ENCODE results near the gene FNIP2. TPM values are rescaled to one million over a fixed set of nuclear protein-coding genes. Genes with fewer than 3 reads are reported as not detected.

FNIP2 gene
- total and polyA plus RNA-seq, 2 donors (not counting 1 experiment from before 2014, with no cell fraction given) = 16.9 to 36.8 TPM

GRCh38 chr4:158766434-158767044 lies 2.3 kb upstream of the FNIP2 start:
- no peak overlapping the region for H3K9ac ChIP-seq (ENCODE audit: insufficient read depth, low read length)
- no peaks in the 10 kb centered on the region for H4K20me1 ChIP-seq (ENCODE audit: control insufficient read depth, extremely low read depth, insufficient read depth, low read length)
- H2AFZ ChIP-seq (ENCODE audit: low read length) = no peak overlapping the region
- no peaks in the 10 kb centered on the region for H3K9me3 ChIP-seq (ENCODE audit: control insufficient read depth, insufficient read depth, low read depth, low read length)
- H3K36me3 ChIP-seq (ENCODE audit: control insufficient read depth, insufficient read depth, low read length) = no peaks in the 10 kb centered on the region
- no peak overlapping the region for H3K27ac ChIP-seq (ENCODE audit: insufficient read depth, low read length)
- H3K27me3 ChIP-seq (ENCODE audit: control insufficient read depth, insufficient read depth, low read length) = no peaks in the 10 kb centered on the region
- H3K4me2 ChIP-seq (ENCODE audit: extremely low read depth, insufficient read depth, low read length) = no peak overlapping the region
- DNase-seq (ENCODE audit: low read depth in 2 of 2) = no peak
- H3K4me1 ChIP-seq (ENCODE audit: control insufficient read depth, extremely low read depth, insufficient read depth, low read length) = no peaks in the 10 kb centered on the region
- TF ChIP-seq EZH2 (IDR thresholded peaks at IDR 0.05; ENCODE audit: low read length, missing control alignments) (no peak), CTCF (conservative IDR thresholded peaks at IDR 0.05 in 1 of 2, IDR thresholded peaks at IDR 0.05 in 1 of 2; ENCODE audit: low read depth in 1 of 2, low read length in 2 of 2) (no peak)
- H3K4me3 ChIP-seq (replicated peaks in 1 of 4; ENCODE audit: control extremely low read depth in 1 of 4, insufficient read depth in 1 of 4, low read depth in 3 of 4, low read length in 4 of 4) = no peak overlapping the region
- peaks cover 19% of the 10 kb centered on the region for H3K79me2 ChIP-seq (ENCODE audit: control insufficient read depth, insufficient read depth, low read length)

DNA sequence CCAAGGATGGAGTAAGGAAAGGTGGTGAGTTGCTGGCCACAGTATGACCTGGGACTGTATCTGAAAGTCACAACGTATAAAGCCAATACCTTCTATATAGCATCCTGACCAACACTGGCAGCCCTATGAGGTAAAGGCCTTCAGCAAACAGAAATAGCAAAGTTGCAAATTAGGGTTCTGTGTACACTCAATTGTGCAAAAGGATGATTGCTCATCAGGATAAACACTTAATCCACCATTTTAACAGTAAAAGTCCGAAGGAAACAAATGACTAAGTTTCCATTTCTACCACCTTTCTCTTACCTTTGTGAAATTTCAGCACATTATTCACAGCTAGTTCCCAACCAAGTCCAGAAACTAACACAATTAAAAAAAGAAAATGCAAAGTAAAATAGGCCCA lies 1.4 kb upstream of the FNIP2 start:
- TF ChIP-seq CTCF (conservative IDR thresholded peaks at IDR 0.05 in 1 of 2, IDR thresholded peaks at IDR 0.05 in 1 of 2; ENCODE audit: low read depth in 1 of 2, low read length in 2 of 2) = no peak
- TF ChIP-seq EZH2 (IDR thresholded peaks at IDR 0.05; ENCODE audit: low read length, missing control alignments) = no peak

DNA sequence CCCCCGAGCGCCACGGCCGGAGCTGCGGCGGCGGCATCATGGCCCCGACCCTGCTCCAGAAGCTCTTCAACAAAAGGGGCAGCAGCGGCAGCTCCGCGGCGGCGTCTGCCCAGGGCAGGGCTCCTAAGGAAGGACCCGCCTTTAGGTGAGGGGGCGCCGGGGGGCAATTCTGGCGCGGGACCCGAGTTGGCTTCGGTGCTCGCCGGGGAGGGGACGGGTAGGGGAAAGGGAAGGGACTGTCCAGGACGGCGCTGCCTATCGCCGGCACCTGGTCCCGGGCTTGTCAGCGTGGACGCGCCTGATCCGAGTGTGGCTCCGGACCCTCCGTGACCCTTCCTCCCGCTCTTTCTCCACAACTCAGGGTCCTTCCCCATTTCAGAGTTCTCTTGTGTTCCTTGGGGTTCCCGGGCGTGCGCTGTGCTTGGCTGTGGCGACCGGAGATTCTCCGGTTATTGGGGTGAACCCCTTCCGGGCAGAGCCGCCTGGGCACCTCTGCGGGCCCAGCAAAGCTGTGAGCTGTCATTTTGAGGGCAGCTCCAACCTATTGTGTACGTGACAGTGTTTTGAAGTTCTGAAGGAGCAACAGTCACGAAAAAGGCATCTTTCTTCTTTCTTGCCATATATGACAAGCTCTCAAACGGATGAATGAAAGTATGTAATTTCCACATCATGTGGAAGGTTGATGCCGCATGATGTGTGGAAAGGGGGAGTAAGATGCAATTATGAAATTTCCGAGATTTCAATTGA lies 522 bp downstream of the FNIP2 start:
- Histone ChIP-seq H3K27me3 (ENCODE audit: control insufficient read depth, insufficient read depth, low read length) (no peaks in the 10 kb centered on the region), H4K20me1 (ENCODE audit: control insufficient read depth, extremely low read depth, insufficient read depth, low read length) (no peaks in the 10 kb centered on the region), H3K4me1 (ENCODE audit: control insufficient read depth, extremely low read depth, insufficient read depth, low read length) (no peaks in the 10 kb centered on the region), H3K4me2 (ENCODE audit: extremely low read depth, insufficient read depth, low read length) (peak overlapping the region; percentile 90), H3K9me3 (ENCODE audit: control insufficient read depth, insufficient read depth, low read depth, low read length) (no peaks in the 10 kb centered on the region), H3K9ac (ENCODE audit: insufficient read depth, low read length) (peak overlapping the region; percentile 90), H3K4me3 (replicated peaks in 1 of 4; ENCODE audit: control extremely low read depth in 1 of 4, insufficient read depth in 1 of 4, low read depth in 3 of 4, low read length in 4 of 4) (peak overlapping the region; percentile 75 to 92 (median 84)), H2AFZ (ENCODE audit: low read length) (peak overlapping the region; percentile 81), H3K79me2 (ENCODE audit: control insufficient read depth, insufficient read depth, low read length) (peaks cover 36% of the 10 kb centered on the region), H3K27ac (ENCODE audit: insufficient read depth, low read length) (peak overlapping the region; percentile 81), H3K36me3 (ENCODE audit: control insufficient read depth, insufficient read depth, low read length) (no peaks in the 10 kb centered on the region)
- TF ChIP-seq EZH2 (IDR thresholded peaks at IDR 0.05; ENCODE audit: low read length, missing control alignments) (no peak), CTCF (conservative IDR thresholded peaks at IDR 0.05 in 1 of 2, IDR thresholded peaks at IDR 0.05 in 1 of 2; ENCODE audit: low read depth in 1 of 2, low read length in 2 of 2) (no peak)
- peak; percentile 16 to 36 for DNase-seq (ENCODE audit: low read depth in 2 of 2)

More for the DNA sequence above, 1.4 kb upstream of the FNIP2 start:
- DNase-seq (ENCODE audit: low read depth in 2 of 2) = no peak
- Histone ChIP-seq H3K4me2 (ENCODE audit: extremely low read depth, insufficient read depth, low read length) (no peak overlapping the region), H3K79me2 (ENCODE audit: control insufficient read depth, insufficient read depth, low read length) (peaks cover 24% of the 10 kb centered on the region), H4K20me1 (ENCODE audit: control insufficient read depth, extremely low read depth, insufficient read depth, low read length) (no peaks in the 10 kb centered on the region), H3K4me3 (replicated peaks in 1 of 4; ENCODE audit: control extremely low read depth in 1 of 4, insufficient read depth in 1 of 4, low read depth in 3 of 4, low read length in 4 of 4) (no peak overlapping the region), H3K27me3 (ENCODE audit: control insufficient read depth, insufficient read depth, low read length) (no peaks in the 10 kb centered on the region), H3K9ac (ENCODE audit: insufficient read depth, low read length) (no peak overlapping the region), H3K4me1 (ENCODE audit: control insufficient read depth, extremely low read depth, insufficient read depth, low read length) (no peaks in the 10 kb centered on the region), H2AFZ (ENCODE audit: low read length) (no peak overlapping the region), H3K27ac (ENCODE audit: insufficient read depth, low read length) (no peak overlapping the region), H3K9me3 (ENCODE audit: control insufficient read depth, insufficient read depth, low read depth, low read length) (no peaks in the 10 kb centered on the region), H3K36me3 (ENCODE audit: control insufficient read depth, insufficient read depth, low read length) (no peaks in the 10 kb centered on the region)
